ENCODE results near the gene COQ8A.
"Not testable (repeated sequence)": the region's sequence is repeated elsewhere in the genome, so short reads cannot be mapped to it uniquely, and the experiment has no call there.

The COQ8A gene

DNA sequence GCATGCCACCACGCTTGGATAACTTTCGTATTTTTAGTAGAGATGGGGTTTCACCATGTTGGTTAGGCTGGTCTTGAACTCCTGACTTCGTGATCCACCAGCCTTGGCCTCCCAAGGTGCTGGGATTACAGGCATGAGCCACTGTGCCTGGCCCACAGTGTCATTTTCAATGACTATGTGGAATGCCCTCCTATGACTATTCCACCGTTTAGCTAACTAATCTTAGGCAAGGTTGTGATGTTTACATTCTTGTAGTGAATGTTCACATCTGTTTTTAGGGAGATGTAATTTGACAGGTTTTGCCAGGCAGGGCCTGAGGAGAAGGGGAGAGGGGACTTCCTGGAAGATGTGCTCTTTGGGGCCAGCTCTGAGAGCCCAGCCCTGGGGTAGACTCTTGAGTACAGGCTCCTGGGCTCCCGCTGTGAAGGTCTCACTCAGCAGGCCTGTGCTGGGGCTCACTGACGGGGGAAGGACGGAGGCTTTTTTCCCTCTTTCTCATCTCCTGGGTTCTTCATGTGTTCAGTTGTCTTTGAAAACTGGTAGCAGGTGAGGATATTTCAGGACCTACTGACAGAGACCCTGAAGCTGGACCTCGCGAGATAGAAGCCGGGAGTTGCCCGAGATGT, 13.2 kb downstream of the COQ8A start:
- no peak for DNase-seq

DNA sequence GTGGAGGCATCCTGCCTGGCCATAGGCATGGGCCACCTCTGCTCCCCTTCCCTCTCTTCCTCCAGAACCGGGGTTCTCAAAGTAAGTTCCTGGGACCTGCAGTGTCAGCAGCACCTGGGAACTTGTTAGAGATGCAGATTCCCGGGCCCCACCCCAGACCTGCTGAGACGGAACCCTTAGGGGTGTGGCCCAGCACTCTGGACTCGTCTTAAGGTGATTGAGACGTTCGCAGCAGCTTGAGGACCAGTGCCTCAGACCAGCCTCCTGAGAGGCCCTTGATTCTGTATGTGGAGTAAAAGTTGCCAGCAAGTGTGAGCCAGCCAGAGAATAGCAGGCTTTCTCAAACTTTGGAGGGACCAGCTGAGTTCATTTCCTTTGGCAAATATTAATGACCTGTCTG, 14.2 kb downstream of the COQ8A start:
- no peak for DNase-seq

DNA sequence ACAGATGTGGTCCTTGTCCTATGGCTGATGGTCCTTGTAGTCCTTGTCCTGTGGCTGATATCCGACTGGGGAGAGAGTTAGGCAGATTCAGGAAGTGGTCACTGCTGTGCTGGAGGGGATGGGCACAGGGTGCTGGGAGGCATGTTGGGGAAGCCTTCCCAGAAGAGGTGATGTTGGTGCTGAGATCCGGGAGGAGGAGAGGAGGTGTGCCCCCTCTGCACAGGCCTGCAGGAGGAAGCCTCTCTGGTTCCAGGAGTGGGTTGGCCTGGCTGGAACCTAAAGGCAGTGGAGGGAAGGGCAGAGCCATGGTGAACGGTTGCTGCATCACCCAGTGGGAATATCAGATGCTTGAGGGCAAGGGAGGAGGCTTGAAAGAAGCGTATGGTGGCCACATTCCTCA, 14.7 kb downstream of the COQ8A start:
- no peak for DNase-seq

DNA sequence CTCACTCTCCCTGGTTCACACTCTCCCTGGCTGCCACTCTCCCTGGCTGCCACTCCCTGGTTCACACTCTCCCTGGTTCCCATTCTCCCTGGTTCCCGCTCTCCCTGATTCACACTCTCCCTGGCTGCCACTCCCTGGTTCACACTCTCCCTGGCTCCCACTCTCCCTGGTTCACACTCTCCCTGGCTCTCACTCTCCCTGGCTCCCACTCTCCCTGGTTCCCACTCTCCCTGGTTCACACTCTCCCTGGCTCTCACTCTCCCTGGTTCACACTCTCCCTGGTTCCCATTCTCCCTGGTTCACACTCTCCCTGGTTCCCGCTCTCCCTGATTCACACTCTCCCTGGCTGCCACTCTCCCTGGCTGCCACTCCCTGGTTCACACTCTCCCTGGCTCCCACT, 15.8 kb downstream of the COQ8A start:
- not testable (repeated sequence) for DNase-seq

DNA sequence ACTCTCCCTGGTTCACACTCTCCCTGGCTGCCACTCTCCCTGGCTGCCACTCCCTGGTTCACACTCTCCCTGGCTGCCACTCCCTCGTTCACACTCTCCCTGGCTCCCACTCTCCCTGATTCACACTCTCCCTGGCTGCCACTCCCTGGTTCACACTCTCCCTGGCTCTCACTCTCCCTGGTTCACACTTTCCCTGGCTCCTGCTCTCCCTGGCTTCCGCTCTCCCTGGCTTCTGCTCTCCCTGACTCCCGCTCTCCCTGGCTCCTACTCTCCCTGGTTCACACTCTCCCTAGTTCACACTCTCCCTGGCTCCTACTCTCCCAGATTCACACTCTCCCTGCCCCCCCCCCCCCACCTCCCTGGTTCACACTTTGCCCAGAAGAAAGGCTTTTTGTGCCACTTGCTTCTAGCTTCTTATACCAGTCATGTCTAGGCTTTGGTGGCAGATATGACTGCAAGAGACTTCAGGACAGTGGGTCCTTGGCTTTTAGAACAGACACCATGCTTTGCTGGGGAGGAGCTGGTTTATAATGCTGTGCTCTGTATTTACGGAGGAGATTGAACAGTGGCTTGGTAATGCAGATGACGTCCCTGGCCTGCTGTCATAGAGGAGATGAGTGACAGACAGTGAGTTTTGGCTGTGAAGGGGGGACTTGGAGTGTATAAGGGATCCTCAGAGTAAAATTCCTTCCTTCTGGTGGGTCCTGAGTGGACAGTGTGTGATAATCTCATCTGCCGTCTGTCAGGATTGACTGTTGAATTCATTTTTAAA, 17.0 kb downstream of the COQ8A start:
- no peak for DNase-seq

DNA sequence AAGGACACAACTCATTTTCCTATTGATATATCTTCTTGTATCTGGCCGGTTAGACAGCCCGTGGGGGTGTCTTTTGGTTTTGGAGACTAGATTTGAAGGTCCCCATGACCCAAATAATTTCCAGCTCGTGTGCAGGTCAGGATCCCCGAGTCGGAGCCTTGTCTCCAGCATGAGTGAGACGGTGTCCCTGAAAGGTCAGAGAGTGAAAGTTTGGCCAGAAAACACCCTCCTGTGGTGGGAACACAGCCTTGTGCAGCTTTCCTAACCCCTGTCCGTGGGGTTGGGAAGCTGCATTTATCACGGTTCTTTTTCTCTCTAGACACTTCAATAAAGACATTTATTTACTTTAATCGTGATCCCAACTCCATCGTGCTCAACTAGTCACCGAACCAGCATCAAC, 17.6 kb downstream of the COQ8A start:
- DNase-seq = no peak

DNA sequence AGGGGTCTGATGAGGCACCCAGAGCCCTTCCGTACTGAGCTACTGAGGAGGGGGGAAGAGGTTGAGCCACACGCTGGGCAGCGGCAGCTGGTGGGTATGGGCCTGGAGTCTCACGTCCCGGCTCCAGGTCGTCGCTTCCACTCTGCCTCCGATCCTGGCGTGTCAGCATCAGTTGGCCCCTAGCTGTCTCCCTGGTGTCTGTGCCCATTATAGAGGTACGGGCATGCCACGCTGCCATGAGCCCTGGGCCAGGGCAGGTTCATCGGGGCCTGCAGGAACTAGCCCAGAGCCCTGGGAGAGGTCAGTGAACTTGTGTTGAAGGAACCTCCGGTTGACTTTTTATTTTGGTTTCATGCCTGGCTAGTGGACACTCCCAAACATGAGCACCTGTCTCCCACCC, 18.2 kb downstream of the COQ8A start:
- DNase-seq = no peak

DNA sequence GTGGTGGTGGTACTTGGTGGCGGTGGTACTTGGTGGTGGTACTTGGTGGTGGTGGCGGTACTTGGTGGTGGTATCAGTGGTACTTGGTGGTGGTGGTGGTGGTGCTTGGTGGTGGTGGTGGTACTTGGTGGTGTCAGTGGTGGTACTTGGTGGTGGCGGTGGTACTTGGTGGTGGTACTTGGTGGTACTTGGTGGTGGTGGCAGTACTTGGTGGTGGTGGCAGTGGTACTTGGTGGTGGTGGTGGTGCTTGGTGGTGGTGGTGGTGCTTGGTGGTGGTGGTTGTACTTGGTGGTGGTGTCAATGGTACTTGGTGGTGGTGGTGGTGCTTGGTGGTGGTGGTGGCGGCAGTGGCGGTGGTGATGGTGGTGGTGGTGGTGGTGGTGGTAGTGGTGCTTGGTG, 20.2 kb downstream of the COQ8A start:
- DNase-seq = no peak

DNA sequence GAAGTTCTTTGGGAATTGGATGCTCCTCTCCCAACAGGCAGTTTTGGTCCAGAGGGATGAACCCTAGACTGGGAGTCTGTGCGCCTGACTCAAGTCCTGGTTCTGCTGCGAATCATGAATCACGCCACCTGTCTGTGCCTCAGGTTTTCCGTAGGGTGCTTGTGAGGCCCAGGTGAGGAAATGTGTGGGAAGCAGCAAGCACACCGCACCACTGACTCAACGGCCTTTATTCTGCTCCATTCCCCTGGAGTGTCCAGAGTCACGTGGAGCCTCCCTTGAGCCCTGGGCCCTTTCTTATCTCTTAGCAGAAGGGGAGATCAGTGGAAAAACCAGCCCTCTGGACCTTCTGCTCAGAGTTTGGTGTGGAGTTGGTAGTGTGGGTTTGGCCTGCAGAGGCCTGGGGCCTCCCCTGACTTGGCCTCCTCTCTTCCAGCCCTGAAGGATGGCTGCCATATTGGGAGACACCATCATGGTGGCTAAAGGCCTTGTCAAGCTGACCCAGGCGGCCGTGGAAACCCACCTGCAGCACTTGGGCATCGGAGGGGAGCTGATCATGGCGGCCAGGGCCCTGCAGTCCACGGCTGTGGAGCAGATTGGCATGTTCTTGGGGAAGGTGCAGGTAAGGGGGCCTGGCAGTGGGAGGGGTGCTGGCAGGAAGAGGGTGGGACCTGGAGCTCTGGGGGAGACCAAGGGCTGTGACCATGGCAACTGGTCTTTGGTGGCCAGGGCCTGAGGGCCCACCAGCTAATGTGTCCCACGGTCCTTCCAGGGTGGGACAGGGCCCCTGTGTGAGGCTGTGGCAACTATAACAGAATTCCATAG, 21.1 kb downstream of the COQ8A start:
- no peak for DNase-seq

DNA sequence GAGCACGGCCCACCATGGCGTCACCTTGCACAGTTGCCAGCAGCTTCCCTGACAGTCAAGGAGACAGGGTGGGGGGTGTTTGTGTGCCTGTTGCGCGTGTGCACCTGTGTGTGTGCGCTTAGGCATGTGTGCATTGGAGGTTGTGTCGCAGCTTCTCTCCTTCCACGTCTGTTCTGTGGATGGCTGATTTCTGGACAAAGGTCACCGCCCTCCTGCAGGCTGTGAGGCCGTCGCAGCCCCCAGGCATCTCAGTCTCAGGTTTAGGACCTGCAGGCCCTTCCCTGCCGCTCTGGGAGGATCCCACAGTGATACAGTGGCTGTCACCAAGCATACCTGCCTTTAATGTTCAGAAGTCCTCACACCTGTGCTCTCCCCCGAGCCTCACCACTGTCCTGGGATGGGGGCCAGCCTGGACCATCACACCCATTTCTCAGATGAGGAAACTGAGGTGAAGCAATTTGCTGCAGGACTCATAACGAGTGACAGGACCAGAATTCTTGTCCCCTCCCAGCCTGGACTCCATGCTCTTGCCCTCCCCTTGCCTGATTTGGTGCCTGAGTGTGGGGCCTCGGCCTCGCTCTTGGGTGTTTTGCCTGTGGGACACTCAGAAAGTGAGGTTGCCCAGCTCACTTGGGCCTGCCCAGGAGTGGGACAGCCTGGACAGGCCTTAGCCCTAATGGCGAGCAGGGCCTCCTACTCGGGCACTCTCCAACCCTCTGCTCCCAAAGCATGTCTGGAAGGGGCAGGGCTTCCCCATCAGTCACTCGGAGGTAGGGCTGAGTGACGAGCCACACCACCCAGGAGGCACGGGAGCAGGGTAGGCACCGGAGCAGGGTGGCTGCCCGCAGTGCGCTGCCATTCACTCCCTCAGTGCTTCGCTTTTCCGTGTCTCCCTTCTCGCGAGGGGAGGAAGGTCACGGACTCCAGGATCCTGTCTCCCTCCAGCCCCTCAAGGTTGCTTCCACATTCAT, 22.6 kb downstream of the COQ8A start:
- no peak for DNase-seq

DNA sequence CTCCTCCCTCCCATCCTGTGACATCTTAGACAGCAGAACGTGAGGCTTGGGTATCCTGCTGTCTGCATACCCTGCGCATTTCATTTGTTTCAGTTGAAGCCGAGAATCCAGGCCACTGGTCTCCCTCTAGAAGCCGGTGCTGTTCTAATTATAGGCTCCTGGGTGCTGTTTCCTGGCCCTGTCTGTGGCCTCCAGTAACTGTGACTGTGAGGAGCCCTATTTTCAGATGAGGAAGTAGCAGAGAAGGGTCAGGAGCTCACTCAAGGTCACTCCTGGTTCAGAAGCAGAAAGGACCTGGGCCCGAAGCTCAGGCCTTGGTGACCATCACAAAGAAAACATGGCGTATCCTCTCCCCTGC, 24.0 kb downstream of the COQ8A start:
- DNase-seq = no peak

DNA sequence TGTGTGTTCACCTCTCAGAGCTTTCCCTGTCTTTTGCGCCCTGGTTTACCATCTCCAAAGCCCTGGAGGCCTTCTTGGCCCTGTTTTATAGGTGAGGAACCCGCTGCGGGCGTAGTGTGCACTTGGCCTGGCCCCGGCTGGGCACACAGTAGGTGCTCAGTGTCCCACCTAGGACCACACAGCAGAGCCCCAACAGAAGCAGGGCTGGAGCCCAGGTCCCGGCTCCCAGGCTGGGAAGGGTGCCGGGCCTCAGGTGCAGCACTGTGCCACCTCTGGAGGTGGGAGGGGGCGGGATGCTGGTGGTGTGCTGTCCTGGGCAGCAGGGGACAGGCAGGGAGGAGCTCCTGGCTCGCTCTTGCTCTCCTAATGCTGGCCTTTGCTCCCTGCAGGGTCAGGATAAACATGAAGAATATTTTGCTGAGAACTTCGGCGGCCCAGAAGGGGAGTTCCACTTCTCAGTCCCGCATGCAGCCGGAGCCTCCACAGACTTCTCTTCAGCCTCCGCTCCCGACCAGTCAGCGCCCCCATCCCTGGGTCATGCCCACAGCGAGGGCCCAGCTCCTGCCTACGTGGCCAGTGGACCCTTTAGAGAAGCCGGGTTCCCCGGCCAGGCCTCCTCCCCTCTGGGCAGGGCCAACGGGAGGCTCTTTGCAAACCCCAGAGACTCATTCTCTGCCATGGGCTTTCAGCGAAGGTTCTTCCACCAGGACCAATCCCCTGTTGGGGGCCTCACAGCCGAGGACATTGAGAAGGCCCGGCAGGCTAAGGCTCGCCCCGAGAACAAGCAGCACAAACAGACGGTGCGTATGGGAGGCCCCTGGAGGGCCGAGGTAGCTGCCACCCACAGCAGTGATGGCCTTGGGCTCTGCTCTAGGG, 24.8 kb downstream of the COQ8A start:
- DNase-seq = no peak

DNA sequence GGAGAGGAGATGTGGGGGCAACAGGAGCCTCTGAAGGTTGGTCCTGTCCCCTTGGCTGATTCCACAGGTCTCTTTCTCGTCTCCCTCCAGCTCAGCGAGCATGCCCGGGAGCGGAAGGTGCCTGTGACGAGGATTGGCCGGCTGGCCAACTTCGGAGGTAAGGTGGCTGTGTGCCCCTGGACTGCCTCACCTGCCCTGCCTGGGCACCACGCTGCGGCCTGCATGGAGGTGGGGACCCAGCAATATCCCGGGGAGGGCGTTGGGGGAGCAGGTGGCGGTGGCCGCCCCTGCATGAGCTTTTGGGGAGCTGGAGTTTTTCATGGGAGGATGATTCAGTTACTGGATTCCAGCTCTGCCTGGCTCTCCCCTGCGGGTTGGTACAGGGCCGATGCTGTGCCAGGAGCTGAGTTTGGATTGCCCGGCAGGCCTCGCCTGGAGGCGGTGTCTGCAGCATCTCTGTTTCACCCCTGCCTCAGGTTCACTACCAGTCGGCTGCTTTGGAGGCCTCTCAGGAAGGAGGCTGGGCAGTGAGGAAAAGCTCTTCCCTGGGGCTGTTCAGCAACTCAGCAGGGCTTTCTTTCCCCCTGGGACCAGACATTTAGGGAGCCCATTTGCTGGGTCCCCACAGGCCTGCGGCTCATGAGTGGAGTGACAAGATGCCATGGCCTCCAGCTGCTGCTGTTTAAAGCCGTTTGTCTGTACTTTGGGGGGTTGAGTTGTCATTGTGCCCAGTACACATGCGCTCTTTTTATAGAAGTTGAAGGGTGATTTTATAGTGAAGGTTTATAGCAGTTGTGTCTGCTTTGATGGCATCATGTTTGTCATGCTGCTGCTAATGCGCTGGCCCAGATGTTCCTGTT, 25.7 kb downstream of the COQ8A start:
- DNase-seq = no peak

DNA sequence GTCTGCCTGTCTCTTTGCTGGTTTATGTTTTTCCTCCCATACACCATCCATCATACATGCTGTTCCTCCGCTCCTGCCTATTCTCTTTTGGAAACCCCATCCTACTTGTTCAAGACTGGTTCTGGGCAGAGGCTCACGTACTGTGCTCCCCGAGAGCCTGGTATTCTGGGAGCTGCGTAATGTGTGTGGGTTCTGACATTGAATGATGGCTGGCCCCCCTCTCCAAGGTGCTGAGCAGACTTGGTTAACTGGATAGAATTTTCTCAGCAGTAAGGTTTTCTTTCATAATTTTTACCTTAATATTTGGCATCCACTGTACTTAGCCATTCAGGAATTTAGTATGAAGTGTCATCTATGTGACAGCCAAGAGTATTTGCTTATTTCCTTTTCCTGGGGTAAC, 26.6 kb downstream of the COQ8A start:
- no peak for DNase-seq

DNA sequence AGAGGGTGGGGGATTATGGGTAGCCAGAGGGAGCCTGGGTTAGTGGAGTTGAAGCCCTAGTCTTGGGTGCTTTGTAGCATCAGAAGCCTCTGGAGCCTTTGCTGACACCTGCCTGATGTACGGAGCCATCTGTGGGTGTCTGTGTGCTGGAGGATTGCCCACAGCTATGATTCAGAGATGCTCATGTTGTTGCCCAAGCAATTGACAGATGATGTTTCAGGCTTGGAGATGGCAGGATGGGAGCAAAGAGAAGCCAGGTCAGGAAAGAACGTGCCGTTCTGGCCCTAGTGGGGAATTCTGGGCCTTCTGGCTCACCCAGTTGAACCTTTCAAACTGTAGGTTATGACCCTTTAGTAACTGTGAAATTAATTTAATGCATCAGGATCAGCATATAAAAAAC, 27.6 kb downstream of the COQ8A start:
- peak; percentile 95 for DNase-seq

DNA sequence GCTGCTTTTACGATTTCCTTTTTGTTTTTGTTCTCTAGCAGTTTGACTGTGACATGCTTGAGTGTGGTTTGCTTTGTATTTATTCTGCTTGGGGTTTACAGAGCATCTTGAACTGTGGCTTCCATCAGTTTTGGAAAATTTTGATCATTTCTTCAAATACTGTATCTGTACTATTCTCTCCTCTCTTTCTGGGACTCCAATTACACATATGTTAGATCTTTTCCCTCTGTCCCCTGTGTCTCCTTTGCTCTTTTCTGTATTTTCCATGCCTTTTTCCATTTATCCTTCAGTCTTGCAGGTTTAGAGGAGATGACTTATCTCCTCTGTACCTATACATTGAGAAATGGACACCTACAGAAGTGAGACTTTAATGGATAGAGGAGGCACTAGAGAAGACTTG, 31.7 kb downstream of the COQ8A start:
- DNase-seq = no peak

DNA sequence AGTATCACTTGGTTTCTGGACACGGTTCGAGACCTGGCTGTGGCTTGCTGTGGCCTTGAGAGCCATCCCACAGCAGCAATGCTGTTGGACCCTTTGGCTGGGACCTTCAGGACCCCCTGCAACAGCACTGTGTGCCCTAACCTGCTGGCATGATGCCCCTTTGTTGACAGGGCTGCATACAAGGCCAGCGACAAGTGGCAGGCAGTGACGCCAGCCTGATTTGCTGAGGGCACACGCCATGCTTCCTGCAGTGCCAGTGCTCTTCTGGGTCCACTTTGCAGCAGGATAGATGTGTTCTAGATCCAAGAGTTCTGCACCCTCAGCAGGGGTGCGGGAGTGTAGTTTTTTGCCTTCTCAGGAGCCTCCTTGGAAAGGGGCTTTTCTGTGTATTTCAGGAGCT, 32.8 kb downstream of the COQ8A start:
- peak; percentile 74 for DNase-seq

DNA sequence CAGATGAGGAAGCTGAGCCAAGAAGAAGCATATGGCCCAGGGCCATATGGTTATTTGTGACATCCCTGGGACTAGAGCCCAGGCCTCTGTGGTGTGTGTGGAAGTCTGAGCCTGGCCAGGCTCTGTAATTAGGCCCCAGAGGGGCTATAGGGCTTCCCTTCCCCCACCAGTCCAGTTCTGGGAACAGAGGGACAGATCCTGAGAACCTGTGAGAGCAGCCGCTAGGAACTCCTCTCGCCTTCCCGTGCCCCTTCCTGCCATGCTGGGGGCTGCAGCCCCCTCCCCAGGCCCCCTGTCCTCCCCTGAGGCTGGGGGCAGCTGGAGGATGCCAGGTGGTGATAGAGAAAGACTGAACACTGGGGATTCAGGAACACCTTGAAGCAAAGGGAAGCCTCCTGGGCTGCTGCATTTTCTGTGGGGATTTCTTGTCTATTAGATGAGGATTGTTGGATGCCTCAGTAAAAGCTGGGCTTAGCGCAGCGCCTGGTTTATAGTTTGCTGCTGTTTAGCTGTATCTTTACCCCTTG, 33.3 kb downstream of the COQ8A start:
- DNase-seq = peak; percentile 93

DNA sequence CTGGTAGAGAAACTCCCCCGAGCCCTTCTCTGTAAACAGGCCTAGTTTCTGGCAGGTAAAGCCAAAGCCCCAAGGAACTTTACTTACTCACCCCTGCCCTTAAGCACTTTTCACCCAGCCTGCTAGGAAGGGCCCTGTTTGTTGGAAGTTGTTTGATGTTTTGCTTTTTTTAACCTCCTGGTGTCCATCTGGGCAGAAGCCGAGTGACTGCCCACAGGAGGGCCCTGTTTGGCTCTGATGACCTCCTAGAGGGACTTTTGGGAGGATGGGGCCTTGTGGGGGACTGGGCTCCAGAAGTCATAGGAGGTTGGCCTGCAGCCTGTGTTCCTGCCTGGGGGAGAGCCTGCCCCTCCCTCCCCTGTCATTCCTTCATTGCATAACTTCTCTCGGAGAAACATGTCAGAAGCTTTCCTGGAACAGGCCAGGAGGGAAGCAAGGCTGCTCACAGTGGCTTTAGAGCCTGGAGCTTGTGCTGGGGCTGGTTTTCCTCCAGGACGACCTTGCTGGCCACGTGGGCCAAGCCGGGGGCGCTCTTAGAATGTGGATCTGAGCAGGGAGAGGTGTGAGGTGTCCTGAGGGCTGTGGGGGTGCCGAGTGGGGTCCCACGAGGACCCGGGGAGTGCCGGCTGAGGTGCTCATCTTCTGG, 33.9 kb downstream of the COQ8A start:
- DNase-seq = no peak

Data from NCI-H1694 (cell line).